ENCODE measurements around the gene LPIN3. TPM values are rescaled to one million over a fixed set of nuclear protein-coding genes. Genes with fewer than 3 reads are reported as not detected.

Gene LPIN3
- total RNA-seq, 1 experiment from 2014 or later, result 18.5 TPM

DNA sequence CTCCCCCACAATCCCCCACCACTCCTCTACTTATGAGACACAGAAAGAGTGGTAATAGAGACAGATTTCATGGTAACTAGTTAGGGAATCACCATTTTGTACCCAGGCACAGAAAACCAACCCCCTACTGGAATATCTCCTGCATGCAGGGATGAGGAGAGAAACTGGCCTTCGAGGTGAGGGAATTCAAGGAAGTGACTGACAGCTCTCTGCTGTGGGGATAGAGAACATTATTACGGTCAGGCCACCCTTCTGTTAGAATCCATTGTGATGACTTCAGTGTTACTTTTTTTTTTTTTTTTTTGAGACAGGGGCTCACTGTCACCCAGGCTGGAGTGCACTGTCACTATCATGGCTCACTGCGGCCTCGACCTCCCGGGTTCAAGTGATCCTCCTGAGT lies 13.4 kb upstream of the LPIN3 start:
- CTCF ChIA-PET, result interaction anchor here (1.2 to 1.8 kb wide), 2 partner anchors 13 to 154 kb away, joined by 3 to 4 read pairs; partner anchors contain the start of gene LPIN3
- no peaks in the 10 kb centered on the region for H4K20me1 ChIP-seq (ENCODE audit: insufficient read depth)
- no peaks in the 10 kb centered on the region for H3K9me3 ChIP-seq (ENCODE audit: control insufficient read depth in 1 of 2, insufficient read depth in 1 of 2, low read depth in 1 of 2, low read length in 2 of 2)
- peaks cover 7 to 19% of the 10 kb centered on the region in 2 experiments; a peak in 3 of 4 replicates for H3K4me1 ChIP-seq (ENCODE audit: control insufficient read depth in 1 of 2, insufficient read depth in 2 of 2, low read length in 2 of 2)
- no peaks in the 10 kb centered on the region for H3K79me2 ChIP-seq (ENCODE audit: insufficient read depth, low read length)
- peak overlapping the region; percentile 30 for H2AFZ ChIP-seq (ENCODE audit: low read depth, low read length, poor library complexity, severe bottlenecking)
- no peak for ATAC-seq
- intact Hi-C loops (cut with micrococcal nuclease), result no loop called here
- no peak for DNase-seq (ENCODE audit: low read depth, low spot score)
- no peak overlapping the region for H3K9ac ChIP-seq (ENCODE audit: low read length)
- no peaks in the 10 kb centered on the region for H3K36me3 ChIP-seq (ENCODE audit: control insufficient read depth in 1 of 2, insufficient read depth in 2 of 2, low read length in 2 of 2)
- no peaks in the 10 kb centered on the region for H3K27me3 ChIP-seq (ENCODE audit: insufficient read depth, low read length)
- H3K9me2 ChIP-seq (ENCODE audit: insufficient read depth), result no peaks in the 10 kb centered on the region
- no peak overlapping the region for H3K4me3 ChIP-seq (replicated peaks in 1 of 2; ENCODE audit: low read depth in 1 of 2, low read length in 2 of 2)
- RAD21 ChIA-PET (ENCODE audit: low non-redundant PET in 1 of 2, low total read pairs in 2 of 2, uncharacterized antibody in 2 of 2, unreplicated experiment in 2 of 2), result no interaction called here
- POLR2A ChIA-PET, result no interaction called here
- no TSS peak for BruUV-seq (replicated peaks)
- no peak overlapping the region for H3K4me2 ChIP-seq (ENCODE audit: low read length)
- H3K27ac ChIP-seq (ENCODE audit: low read depth, low read length), result no peak overlapping the region
- no peak for TF ChIP-seq JUND (IDR thresholded peaks at IDR 0.05)

DNA sequence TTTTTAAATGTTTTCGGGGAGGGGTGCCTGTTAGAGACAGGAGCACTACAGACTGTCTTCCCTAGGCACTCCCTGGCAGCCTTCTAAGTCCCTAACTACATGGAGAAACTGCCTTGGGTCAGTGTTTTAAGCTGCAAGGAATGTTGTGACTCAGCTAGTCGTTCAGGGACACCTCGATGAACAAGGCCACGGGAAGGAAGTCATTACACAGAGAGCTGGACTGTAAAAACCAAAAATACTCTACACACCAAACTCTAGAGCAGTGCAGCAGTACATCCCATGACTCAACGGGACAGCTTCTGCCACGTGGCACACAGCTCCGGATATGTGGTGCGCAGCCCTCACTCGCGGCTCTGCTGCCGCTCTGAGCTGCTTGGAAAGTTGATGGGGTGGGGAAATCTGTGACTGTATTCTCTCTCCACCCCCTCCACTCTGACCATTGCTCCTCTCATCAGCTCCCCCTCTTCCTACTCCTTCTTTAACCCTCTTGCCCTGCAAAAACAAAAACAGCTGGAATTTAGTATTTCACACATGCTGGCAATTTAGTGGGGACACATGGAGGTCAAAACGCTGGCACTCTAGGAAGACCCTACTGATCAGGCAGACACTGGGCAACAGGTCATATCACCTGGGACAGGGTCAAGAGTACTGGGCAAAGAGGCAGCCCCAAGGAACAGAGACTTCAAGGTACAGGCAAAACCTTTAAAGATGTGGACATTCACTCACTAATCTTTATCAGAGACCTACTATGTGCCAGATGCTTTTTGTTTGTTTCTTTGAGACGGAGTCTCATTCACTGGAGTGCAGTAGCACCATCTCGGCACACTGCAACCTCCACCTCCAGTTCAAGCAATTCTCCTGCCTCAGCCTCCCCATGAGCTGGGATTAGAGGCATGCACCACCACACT lies 10.9 kb upstream of the LPIN3 start:
- no peaks in the 10 kb centered on the region for H3K36me3 ChIP-seq (ENCODE audit: control insufficient read depth in 1 of 2, insufficient read depth in 2 of 2, low read length in 2 of 2)
- peak overlapping the region; percentile 99 for H2AFZ ChIP-seq (ENCODE audit: low read depth, low read length, poor library complexity, severe bottlenecking)
- peak overlapping the region; percentile 29; the same call in 1 of the 2 replicates for H3K9ac ChIP-seq (ENCODE audit: low read length)
- ChIA-PET CTCF (interaction anchor here (1.0 to 1.8 kb wide), 4 partner anchors 10 to 339 kb away, joined by 3 to 15 read pairs (median 4); partner anchors contain the start of gene LPIN3), POLR2A (no interaction called here), RAD21 (ENCODE audit: low non-redundant PET in 1 of 2, low total read pairs in 2 of 2, uncharacterized antibody in 2 of 2, unreplicated experiment in 2 of 2) (no interaction called here)
- intact Hi-C loops (cut with micrococcal nuclease), result no loop called here
- H3K4me2 ChIP-seq (ENCODE audit: low read length), result peak overlapping the region; percentile 59
- DNase-seq (ENCODE audit: low read depth, low spot score) (peak; percentile 26), ATAC-seq (peak; percentile 79)
- no peaks in the 10 kb centered on the region for H4K20me1 ChIP-seq (ENCODE audit: insufficient read depth)
- H3K4me1 ChIP-seq (ENCODE audit: control insufficient read depth in 1 of 2, insufficient read depth in 2 of 2, low read length in 2 of 2), result peaks cover 7 to 19% of the 10 kb centered on the region in 2 experiments; a peak in 3 of 4 replicates
- peak overlapping the region in 1 of 2 experiments; percentile 1; a peak in 1 of 4 replicates for H3K4me3 ChIP-seq (replicated peaks in 1 of 2; ENCODE audit: low read depth in 1 of 2, low read length in 2 of 2)
- H3K27me3 ChIP-seq (ENCODE audit: insufficient read depth, low read length), result no peaks in the 10 kb centered on the region
- no peaks in the 10 kb centered on the region for H3K9me3 ChIP-seq (ENCODE audit: control insufficient read depth in 1 of 2, insufficient read depth in 1 of 2, low read depth in 1 of 2, low read length in 2 of 2)
- no peaks in the 10 kb centered on the region for H3K79me2 ChIP-seq (ENCODE audit: insufficient read depth, low read length)
- H3K27ac ChIP-seq (ENCODE audit: low read depth, low read length), result peak overlapping the region; percentile 37; the same call in 1 of the 2 replicates
- no TSS peak for BruUV-seq (replicated peaks)
- H3K9me2 ChIP-seq (ENCODE audit: insufficient read depth), result no peaks in the 10 kb centered on the region
- TF ChIP-seq ELF1 (IDR thresholded peaks at IDR 0.05; ENCODE audit: borderline replicate concordance, low read depth) (no peak), FOSL1 (IDR thresholded peaks at IDR 0.05; ENCODE audit: low read depth) (peak; percentile 39; the same call in 1 of the 2 replicates), YY1 (IDR thresholded peaks at IDR 0.05; ENCODE audit: extremely low read depth, insufficient replicate concordance, low read depth, low read length) (no peak), SP1 (IDR thresholded peaks at IDR 0.05; ENCODE audit: low read depth) (no peak), SIN3A (IDR thresholded peaks at IDR 0.05; ENCODE audit: low read depth) (no peak), JUND (IDR thresholded peaks at IDR 0.05) (no peak)
- TF ChIP-seq, protein P1, sequence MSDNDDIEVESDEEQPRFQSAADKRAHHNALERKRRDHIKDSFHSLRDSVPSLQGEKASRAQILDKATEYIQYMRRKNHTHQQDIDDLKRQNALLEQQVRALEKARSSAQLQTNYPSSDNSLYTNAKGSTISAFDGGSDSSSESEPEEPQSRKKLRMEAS (IDR thresholded peaks at IDR 0.05), result peak; percentile 90
- TF ChIP-seq, protein P2, sequence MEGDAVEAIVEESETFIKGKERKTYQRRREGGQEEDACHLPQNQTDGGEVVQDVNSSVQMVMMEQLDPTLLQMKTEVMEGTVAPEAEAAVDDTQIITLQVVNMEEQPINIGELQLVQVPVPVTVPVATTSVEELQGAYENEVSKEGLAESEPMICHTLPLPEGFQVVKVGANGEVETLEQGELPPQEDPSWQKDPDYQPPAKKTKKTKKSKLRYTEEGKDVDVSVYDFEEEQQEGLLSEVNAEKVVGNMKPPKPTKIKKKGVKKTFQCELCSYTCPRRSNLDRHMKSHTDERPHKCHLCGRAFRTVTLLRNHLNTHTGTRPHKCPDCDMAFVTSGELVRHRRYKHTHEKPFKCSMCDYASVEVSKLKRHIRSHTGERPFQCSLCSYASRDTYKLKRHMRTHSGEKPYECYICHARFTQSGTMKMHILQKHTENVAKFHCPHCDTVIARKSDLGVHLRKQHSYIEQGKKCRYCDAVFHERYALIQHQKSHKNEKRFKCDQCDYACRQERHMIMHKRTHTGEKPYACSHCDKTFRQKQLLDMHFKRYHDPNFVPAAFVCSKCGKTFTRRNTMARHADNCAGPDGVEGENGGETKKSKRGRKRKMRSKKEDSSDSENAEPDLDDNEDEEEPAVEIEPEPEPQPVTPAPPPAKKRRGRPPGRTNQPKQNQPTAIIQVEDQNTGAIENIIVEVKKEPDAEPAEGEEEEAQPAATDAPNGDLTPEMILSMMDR (IDR thresholded peaks at IDR 0.05 in 2 of 3, conservative IDR thresholded peaks at IDR 0.05 in 1 of 3; ENCODE audit: borderline replicate concordance in 1 of 3, insufficient read depth in 1 of 3, low read depth in 2 of 3, low read length in 2 of 3), result no peak
- TF ChIP-seq, protein P3, sequence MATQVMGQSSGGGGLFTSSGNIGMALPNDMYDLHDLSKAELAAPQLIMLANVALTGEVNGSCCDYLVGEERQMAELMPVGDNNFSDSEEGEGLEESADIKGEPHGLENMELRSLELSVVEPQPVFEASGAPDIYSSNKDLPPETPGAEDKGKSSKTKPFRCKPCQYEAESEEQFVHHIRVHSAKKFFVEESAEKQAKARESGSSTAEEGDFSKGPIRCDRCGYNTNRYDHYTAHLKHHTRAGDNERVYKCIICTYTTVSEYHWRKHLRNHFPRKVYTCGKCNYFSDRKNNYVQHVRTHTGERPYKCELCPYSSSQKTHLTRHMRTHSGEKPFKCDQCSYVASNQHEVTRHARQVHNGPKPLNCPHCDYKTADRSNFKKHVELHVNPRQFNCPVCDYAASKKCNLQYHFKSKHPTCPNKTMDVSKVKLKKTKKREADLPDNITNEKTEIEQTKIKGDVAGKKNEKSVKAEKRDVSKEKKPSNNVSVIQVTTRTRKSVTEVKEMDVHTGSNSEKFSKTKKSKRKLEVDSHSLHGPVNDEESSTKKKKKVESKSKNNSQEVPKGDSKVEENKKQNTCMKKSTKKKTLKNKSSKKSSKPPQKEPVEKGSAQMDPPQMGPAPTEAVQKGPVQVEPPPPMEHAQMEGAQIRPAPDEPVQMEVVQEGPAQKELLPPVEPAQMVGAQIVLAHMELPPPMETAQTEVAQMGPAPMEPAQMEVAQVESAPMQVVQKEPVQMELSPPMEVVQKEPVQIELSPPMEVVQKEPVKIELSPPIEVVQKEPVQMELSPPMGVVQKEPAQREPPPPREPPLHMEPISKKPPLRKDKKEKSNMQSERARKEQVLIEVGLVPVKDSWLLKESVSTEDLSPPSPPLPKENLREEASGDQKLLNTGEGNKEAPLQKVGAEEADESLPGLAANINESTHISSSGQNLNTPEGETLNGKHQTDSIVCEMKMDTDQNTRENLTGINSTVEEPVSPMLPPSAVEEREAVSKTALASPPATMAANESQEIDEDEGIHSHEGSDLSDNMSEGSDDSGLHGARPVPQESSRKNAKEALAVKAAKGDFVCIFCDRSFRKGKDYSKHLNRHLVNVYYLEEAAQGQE (IDR thresholded peaks at IDR 0.05; ENCODE audit: low read depth), result no peak
